ENCODE data around the gene OR1D5.
"Not testable (repeated sequence)": the region's sequence is repeated elsewhere in the genome, so short reads cannot be mapped to it uniquely, and the experiment has no call there.

Gene OR1D5

DNA sequence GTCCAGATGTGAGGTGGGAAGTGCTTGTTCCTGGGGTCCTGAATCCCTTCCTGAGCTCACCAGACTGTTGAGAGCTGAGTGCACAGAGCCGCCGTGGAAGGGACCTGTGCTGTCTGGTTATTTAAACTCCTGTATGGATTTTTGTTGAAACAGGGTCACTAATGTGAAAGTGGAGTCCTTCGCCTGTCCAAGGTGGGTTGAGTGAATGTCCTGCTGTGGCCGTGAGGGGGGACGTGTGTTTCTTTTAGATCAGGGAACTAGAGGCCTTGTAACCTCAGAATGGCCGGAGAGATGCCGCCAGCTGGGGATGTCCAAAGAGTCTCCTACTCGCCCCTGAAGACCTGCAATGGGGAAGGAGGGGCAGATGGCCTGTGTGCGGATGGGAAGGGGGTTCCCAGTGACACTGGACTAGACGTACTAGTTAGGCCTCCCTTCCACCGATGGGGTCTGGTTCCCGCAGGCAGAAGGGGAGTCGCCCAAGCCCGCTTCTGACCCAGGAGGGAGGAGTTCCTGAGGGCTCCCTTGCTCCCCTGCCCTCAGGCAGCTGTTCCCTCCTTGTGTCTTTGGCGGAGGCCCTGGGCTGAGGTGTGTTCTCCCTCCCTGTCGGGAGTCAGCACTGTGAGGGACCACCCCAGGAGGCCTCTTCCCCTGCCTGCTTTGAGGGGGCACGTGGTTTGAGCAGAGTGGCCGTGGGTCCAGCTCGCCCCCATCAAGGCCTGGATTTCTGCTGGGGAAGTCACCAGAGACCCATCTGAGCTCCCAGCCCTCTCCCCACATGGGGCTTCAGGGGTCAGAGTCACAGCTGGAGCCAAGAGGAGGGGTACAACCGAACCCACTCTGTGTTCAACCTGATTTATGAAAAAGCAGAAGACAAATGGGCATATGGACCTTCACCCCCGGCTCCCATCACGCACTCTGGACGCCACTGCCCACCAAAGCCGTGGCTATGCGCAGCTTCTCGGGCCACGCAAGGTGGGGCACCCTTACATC lies 30.9 kb downstream of the OR1D5 start:
- in situ Hi-C loops (cut with HindIII; ENCODE audit: low sequenced_read_pairs), result no loop called here

DNA sequence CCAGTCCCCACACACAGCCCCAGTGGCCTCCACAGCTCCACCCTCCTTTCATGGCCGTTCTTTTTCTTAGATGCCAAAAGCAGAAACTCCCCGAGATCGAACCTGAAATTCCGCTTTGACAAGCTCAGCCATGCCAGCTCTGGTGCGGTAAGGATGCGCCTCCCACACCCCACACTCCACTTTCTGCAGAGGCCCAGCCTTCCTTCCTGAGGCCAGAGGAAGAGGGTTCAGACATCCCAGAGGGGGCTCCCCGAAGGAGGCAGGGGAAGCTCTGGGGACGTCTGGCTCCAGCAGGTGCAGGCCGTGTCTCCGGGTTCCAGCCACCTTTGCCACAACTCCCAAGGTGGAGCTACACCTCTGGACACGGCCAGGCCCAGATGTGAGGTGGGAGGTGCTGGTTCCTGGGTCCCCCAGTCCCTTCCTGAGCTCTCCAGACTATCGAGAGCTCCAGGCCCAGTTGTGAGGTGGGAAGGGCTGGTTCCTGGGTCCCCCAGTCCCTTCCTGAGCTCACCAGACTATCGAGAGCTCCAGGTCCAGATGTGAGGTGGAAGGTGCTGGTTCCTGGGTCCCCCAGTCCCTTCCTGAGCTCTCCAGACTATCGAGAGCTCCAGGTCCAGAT lies 32.4 kb downstream of the OR1D5 start:
- in situ Hi-C loops (cut with HindIII; ENCODE audit: low sequenced_read_pairs), result not testable (repeated sequence)

DNA sequence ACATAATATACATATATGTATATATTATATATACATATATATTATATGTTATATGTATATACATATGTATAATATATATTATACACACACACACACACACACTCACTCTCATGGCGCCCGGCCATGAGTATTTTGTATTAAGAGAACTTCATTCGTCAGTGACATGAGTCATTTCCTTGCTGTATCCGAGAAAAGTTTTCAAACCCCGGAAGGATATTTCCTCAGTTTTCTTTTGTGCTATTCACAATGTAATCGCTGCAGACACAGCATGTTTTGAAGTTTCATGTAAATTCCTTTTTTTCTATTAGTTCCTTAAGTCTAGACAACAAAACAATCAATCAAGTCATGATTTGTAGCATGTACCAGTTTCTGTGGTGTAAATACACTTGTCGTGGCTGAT lies 33.3 kb downstream of the OR1D5 start:
- in situ Hi-C loops (cut with HindIII; ENCODE audit: low sequenced_read_pairs), result no loop called here

DNA sequence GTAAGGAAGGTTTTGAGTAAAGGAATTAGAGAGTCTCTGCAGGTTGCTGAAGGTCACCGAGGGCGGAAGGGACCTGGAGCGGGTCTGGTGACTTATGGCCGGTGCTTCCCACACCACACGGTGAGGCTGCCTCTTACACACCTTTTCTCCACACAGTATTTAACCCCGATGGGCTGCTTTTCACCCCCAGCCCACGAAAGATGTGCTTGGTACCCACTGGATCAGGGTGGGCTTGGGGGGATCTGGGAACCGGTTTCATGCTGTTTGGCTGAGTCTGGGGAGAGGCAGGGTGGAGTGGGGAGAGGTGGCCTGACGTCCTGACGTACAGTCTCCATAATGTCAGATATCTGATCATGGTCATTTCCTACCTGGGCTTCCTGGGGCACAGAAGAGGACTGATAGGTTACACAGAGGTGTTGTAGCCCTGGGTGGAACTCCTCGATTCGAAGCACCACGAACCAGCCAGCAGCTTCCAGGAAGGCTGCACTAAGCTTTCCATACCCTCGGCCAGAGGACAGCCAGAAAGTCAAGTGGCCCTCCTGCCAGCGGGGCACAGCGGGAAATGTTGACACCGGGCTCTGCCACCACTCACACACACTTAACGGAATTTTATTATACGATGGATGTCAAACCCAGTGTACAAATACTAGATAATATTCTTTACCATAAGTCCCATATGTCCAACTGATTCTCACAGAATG lies 34.0 kb downstream of the OR1D5 start:
- in situ Hi-C loops (cut with HindIII; ENCODE audit: low sequenced_read_pairs), result no loop called here

DNA sequence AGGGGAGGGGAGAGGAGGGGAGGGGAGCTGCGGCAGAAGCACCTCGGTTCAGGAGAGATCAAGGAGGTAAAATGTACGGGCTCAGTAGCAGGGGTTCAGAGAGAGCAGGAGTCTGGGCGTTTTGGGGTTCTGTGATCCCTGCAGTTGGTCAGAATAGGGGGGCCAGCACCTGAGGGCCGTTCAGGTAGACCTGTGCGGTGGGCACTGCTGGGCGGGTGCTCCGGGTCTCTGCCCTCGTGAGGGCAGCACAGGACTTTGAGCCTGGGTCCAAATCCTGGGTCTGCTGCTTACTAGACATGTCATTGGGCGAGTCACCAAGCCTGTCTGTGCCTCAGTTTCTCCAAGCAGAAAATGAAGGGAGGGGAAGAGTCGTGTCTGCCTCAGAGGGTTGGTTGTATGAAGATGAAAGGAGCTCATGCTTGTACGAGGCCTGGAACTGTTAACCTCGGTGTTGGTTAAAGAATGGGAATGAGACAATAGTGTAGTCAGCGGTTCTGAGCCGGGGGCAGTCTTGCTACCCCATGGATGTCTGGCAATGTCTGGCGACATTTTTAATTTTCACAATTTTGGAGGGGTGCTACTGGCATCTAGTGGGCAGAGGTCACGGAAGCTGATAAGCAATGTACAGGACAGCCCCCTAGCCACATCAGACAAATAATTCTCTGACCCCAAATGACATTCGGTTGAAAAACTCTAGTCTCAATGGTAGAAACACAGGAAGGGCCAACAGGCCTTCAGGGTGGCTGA lies 35.4 kb downstream of the OR1D5 start:
- in situ Hi-C loops (cut with HindIII; ENCODE audit: low sequenced_read_pairs), result no loop called here

DNA sequence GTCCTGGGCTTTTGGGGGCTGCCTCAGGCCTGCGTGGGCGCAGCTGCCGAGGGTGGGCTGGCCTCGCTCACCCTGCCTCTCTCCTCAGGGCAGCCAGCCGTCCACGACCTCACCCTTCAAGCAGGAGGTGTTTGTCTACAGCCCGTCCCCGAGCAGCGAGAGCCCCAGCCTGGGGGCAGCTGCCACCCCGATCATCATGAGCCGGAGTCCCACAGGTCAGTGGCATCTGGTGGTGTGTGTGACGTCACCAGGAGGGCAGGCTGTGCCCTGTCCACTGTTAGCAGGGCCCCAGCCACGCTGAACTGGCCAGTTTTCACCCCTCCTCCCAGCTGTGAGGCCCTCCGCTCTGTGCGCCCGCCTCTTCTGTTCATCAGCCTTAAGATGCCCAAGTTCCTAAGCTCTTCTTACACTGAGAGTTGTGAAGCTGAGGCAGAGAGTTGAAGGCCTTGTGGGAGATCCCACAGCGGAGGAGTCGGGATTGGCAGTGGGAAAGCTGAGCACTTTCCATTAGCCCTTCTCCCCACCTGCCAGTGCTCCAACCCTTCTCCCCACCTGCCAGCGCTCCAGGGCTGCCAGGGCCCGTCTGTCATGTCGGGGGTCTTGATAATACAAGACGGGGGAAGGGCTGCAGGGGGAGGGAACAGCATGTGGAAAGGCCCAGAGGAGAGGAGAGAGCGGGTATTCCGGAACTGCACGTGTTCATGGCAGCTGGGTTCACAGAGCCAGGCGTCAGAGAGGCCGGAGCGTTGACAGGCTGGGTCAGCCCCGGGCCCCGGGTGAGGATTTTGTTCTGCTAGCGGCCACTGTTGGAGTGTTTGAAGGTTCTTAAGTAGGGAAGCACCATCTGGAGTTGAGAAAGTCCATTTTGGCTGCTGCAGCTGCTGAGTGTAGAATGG lies 36.3 kb downstream of the OR1D5 start:
- in situ Hi-C loops (cut with HindIII; ENCODE audit: low sequenced_read_pairs), result no loop called here

DNA sequence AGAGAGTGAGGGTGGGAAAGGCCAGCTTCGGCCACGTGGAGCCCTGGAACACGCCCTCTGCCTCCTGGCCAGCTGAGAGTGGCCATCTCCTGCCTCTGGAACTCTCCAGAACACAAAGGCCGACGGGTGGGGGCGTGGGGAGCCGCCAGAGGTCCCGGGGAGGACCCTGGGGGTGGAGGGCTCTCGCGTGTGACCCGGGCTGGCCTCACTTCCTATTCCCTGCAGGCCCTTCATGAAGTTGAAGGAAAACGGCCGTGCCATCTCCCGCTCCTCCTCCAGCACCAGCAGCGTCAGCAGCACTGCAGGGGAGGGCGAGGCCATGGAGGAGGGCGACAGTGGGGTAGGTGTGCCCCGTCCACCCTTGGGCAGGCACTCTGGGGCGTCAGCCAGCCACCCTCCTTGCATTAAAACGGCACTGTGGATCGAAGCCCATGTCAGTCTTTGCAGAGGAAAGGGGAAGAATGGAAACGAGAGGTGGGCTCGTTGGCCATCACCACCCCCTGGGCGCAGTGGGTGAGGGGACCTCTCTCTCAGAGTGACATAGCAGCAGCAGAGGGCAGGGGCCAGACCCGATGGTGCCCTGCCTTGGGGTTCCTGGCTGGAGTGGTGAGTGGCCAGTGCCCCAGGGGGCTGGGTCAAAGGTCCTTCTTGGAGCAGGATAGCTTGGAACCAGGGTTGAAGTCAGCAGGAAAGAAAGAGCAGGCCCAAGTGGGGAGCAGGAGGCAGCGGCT lies 37.1 kb downstream of the OR1D5 start:
- in situ Hi-C loops (cut with HindIII; ENCODE audit: low sequenced_read_pairs), result no loop called here

DNA sequence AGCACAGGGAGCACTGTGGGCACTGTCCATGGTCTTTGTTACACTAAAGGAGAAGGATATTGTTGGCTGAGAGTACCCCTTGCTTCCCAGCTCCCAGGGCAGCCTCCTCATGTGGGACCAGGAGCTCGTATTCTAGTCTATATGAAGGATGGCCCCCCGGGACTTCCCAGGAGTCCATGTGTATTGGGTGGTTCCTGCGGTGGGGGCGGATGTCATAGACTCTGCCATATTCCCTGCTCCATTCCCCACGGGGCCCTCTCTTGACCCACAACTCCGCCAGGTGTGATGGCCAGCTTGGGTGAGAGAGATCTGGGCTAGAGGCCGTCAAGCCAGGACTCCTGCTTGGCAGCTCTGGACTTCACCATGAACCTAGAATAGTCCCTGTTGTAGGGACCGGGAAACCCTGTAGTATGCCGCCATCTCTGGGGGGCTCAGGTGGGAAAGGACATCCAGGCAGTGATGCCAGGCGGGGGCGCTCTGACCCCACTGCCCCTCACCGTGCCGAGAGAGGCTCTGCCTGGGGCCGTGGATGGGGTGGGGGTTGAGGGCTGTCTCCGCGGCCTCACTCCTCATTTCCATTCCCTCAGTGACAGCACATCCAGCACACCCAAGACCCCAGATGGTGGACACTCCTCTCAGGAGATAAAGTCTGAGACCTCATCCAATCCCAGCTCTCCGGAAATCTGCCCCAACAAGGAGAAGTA lies 37.8 kb downstream of the OR1D5 start:
- in situ Hi-C loops (cut with HindIII; ENCODE audit: low sequenced_read_pairs), result no loop called here

DNA sequence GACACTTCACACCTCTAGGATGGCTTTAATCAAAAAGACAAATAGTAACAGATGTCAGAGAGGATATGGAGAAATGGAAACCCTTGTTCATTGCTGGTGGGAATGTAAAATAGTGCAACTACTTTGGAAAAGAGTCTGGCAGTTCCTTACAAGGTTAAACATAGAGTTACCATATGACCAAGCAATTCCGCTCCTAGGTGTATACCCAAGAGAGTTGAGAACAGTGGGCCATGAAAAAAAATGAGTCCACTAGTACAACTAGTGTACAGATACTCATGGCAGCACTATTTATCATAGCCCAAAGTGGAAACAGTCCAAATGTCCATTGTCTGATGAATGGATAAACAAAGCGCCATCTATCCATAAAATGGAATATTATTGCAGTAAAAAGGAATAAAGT lies 39.1 kb downstream of the OR1D5 start:
- in situ Hi-C loops (cut with HindIII; ENCODE audit: low sequenced_read_pairs), result no loop called here

DNA sequence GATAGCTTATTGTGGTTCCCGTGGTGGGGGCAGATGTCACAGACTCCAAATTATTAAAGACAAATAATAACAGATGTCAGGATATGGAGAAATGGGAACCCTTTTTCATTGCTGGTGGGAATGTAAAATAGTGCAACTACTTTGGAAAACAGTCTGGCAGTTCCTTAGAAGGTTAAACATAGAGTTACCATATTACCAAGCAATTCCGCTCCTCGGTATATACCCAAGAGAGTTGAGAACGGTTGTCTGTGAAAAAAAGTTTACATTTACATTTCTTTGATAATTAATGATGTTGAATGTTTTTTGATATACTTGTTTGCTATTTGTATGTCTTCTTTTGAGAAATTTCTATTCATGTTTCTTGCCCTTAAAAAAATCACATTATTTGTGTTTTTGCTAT lies 41.2 kb downstream of the OR1D5 start:
- in situ Hi-C loops (cut with HindIII; ENCODE audit: low sequenced_read_pairs), result no loop called here

DNA sequence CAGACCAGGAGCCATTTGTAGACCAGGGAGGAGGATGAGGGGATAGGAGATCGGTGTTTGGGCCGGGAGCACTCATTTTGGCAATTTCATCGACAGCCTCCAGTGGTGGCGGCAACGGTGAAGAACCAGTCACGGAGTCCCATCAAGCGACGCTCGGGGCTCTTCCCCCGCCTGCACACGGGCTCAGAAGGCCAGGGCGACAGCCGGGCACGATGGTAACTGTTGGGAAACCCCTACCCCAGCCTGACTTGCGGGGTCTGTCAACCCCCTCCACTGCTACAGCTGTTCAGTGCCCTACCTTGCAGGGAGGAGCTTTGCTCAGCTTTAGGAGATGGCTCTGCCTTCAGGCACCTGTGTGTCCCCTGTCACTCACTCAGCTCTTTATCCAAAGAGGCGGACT lies 43.0 kb downstream of the OR1D5 start:
- in situ Hi-C loops (cut with HindIII; ENCODE audit: low sequenced_read_pairs), result no loop called here

DNA sequence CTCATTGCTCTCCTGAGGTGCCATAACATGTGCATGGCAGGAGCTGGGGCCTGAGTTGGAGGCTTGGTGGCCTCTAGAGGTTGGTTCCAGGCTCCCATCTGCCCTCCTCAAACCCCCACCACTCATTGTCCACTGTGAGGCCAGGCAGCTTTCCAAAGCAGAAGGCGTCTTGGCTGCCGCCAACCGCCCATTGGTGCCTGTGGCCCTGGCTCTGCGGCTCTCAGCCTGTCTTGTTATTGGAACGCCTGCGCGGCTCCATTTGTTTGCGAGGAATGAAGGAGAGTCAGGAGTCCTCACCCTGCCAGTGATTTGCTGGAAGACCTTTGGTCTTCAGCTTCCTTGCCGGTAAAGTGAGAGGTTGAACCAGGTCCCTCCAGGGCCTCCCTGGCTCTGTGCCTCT lies 43.6 kb downstream of the OR1D5 start:
- in situ Hi-C loops (cut with HindIII; ENCODE audit: low sequenced_read_pairs), result loop anchor here (5.0 kb wide), 1 partner anchor 167 kb away; no protein-coding TSS in a partner anchor

DNA sequence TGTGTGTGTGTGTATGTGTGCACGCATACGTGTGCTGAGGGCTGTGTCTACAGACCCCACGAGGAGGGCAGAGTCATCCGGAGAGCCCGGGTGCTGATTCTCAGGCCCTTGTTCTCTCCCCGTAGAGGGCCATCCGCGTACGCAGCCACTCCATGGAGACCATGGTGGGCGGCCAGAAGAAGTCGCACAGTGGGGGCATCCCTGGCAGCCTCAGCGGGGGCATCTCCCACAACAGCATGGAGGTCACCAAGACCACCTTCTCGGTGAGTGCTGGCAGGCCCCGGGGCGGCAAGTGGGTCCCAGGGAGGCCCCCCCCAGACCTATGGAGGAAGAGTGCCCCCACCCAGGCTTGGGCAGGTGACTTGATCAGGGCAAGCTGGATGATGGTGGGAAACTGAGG lies 45.5 kb downstream of the OR1D5 start:
- in situ Hi-C loops (cut with HindIII; ENCODE audit: low sequenced_read_pairs), result loop anchor here (5.0 kb wide), 1 partner anchor 166 kb away; no protein-coding TSS in a partner anchor

DNA sequence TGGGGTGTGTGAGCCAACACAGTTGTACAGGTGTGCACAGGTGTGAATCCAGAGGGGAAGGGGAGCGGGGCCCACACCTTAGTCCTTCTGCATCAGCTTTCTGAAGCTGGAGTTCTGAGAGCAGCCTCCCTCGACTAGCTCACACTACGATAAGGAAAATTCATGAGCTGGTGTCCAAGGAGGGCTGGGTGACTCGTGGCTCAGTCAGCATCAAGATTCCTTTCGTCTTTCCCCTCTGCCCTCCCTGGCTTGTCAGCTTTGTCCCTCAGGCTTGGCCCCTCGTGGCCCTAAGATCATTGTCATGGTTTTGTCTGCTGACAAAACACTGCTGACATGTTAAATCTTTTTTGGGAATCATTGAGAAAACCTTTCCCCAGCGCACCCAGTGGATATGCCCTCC lies 47.5 kb downstream of the OR1D5 start:
- in situ Hi-C loops (cut with HindIII; ENCODE audit: low sequenced_read_pairs), result loop anchor here (5.0 kb wide), 1 partner anchor 164 kb away; no protein-coding TSS in a partner anchor

DNA sequence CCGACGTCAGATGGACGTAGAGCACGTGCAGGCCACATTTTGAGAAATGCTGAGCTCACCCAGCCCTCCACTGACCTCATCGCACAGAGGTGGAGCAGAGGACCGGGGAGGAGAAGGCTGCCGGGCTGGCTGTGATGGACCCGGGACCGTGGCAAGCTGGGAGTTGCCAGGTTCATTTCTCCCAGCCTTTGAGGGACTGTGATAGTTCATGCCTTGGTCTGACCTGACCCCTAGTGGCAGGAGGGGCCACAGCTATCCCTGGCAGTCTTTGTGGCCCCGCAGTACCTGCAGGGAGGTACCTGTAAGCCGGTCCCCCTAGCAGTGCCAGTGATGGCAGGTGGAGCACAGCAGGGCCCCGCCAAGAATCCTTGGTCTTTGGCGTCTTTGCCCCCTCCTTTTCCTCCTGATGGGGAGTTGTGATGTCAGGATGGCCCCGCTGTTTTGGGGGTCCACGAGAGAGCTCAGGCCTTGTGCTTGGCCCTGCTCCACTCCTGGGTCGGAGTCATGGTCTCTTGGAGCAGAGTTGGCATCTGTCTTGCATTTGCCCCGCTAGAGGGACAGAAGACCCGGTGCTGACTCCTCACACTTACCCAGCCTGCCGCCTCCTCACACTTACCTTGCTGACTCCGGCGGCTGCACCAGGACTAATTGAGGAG lies 50.4 kb downstream of the OR1D5 start:
- in situ Hi-C loops (cut with HindIII; ENCODE audit: low sequenced_read_pairs), result no loop called here
